Upper lobe of left lung (tissue), 4 donors: ENCODE measurements around the gene IDNK.

Experiments
- EP300 ChIP-seq, 4 donors: sonication (generic); formaldehyde crosslinking; IDR thresholded peaks; one replicate each; pipeline ENCODE4 v1.5.1; 2017; ENCODE audit warnings: antibody characterized with exemption in 4 of 4, control low read depth in 2 of 4
- POLR2A ChIP-seq, 4 donors: fragments of 450-650 bp; IDR thresholded peaks; one replicate each; pipeline ENCODE4 v1.5.1; 2016 to 2017; ENCODE audit warnings: antibody characterized with exemption in 4 of 4, mild to moderate bottlenecking in 2 of 4
- POLR2AphosphoS5 ChIP-seq, 2 donors: sonication (generic); formaldehyde crosslinking; IDR thresholded peaks; one replicate each; pipeline ENCODE4 v1.5.1; 2017; ENCODE audit warnings: antibody characterized with exemption in 2 of 2
- TF ChIP-seq, protein P1 (sequence below), 6 experiments: fragments of 450-650 bp in 4 of 6; fragments of 200-600 bp in 2 of 6; sonication (generic) in 2 of 6; IDR thresholded peaks; one replicate each; pipeline ENCODE4 v1.5.1; 2016 to 2019; ENCODE audit warnings: antibody characterized with exemption in 6 of 6

- TF ChIP-seq, protein P1, sequence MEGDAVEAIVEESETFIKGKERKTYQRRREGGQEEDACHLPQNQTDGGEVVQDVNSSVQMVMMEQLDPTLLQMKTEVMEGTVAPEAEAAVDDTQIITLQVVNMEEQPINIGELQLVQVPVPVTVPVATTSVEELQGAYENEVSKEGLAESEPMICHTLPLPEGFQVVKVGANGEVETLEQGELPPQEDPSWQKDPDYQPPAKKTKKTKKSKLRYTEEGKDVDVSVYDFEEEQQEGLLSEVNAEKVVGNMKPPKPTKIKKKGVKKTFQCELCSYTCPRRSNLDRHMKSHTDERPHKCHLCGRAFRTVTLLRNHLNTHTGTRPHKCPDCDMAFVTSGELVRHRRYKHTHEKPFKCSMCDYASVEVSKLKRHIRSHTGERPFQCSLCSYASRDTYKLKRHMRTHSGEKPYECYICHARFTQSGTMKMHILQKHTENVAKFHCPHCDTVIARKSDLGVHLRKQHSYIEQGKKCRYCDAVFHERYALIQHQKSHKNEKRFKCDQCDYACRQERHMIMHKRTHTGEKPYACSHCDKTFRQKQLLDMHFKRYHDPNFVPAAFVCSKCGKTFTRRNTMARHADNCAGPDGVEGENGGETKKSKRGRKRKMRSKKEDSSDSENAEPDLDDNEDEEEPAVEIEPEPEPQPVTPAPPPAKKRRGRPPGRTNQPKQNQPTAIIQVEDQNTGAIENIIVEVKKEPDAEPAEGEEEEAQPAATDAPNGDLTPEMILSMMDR (IDR thresholded peaks at IDR 0.05): no peak
- TF ChIP-seq POLR2A (IDR thresholded peaks at IDR 0.05): no peak
- TF ChIP-seq EP300 (IDR thresholded peaks at IDR 0.05): no peak
- TF ChIP-seq POLR2AphosphoS5 (IDR thresholded peaks at IDR 0.05): no peak
Measured at GRCh38 chr9:83680233-83680632, 57.3 kb downstream of the IDNK start.
